Fibroblast of mammary gland (primary cell): ENCODE measurements around the gene UGT1A8.
"Not testable (repeated sequence)": the region's sequence is repeated elsewhere in the genome, so short reads cannot be mapped to it uniquely, and the experiment has no call there.

Experiments used
- DNase-seq: peaks from one replicate; pipeline ENCODE4 v3.0.0-alpha.2; 2010; ENCODE audit warnings: low read depth
- H3K4me3 ChIP-seq: 2 replicates; pipeline ENCODE4 v1.5.1; 2011; ENCODE audit warnings: low read depth, mild to moderate bottlenecking, low read length, moderate library complexity; ENCODE audit not compliant: control insufficient read depth
- CTCF ChIP-seq: conservative IDR thresholded peaks from 2 replicates; pipeline ENCODE4 v1.5.1; 2011; ENCODE audit warnings: low read depth, low read length, inconsistent platforms; ENCODE audit not compliant: control insufficient read depth, insufficient read depth

Gene UGT1A8

GRCh38 chr2:233693963-233694362 is 76.5 kb downstream of the UGT1A8 start:
- no peak for DNase-seq
- H3K4me3 ChIP-seq = no peak overlapping the region
- TF ChIP-seq CTCF = no peak

DNA sequence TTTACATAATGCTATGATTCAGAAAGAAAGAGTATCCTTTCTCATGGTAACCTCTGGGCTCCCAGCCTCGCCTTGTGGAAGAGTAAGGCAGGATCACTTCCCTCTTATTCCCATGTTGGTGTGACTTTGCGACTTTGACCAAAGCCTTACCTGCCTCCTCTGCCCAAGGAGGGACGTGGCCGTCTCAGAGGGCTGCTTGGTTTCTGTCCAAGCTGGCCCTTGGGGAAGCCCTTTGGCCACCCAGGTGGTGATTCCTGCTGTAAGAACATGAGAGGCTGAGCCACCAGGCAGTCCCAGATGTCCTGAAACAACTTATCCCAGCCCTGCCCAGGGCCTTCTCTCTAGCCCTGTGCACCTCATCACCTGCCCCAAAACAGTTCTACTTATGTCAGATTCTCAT is 81.3 kb downstream of the UGT1A8 start:
- DNase-seq = no peak
- no peak overlapping the region for H3K4me3 ChIP-seq
- no peak for TF ChIP-seq CTCF

DNA sequence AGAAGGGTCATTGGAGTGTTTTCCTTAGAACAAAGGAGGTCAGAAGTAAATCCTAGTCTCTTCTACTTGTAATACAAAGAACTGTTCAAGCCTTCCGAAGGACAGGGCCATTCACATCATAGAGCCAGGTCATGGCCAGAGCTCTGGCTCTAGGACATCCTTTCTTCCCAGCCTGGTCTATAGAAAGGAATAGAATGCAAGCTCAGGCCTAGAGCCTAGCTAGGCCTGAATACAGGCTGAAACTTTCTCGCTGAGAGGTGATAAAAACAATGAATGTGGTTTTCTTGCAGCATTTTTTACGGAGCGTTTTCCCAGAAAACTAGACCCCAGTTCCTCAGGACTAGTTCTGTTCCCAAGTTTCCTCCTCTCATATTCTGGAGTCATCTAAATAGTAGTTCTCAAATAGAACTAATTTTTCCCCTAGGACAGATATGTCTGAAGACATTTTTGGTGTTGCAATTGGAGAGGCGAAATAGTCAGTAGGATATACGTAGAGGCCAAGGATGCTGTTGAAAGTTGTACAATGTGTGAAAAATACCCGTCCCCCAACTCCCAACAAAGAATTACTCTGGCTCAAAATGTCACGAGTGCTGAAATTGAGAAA is 82.1 kb downstream of the UGT1A8 start:
- no peak for TF ChIP-seq CTCF
- no peak for DNase-seq
- no peak overlapping the region for H3K4me3 ChIP-seq

DNA sequence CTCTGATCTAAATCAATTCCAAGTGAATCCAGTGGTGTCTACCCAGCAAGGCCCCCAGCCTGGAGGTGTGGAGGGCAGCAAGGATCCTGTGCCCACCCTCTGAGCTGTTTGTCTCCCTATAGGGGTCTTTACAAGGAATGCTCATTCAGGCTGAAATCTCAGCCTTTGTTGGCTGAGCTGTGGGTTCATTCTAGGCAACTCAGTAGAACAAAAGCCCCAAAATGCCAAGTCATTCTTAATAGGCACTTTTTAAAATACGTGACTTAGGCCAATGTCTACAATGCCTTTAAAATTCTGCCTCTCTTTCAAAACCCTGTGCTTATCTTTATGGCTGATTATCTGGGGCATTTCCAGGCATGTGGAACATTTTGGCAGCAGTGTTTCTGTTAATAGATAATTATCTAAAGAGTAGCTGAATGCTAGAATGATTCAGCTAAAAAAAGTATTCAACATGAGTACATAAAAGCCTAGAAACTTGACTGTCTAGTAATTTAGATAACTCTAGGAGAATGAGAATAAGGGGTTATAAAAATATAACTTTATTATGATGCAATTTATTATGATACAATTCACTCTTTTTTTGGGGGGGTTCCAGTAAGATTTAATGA is 82.7 kb downstream of the UGT1A8 start:
- DNase-seq = no peak
- no peak for TF ChIP-seq CTCF
- no peak overlapping the region for H3K4me3 ChIP-seq

DNA sequence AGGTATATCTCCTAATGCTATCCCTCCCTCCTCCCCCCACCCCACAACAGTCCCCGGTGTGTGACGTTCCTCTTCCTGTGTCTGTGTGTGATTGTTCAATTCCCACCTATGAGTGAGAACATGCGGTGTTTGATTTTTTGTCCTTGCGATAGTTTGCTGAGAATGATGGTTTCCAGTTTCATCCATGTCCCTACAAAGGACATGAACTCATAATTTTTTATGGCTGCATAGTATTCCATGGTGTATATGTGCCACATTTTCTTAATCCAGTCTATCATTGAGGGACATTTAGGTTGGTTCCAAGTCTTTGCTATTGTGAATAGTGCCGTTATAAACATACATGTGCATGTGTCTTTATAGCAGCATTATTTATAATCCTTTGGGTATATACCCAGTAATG is 83.4 kb downstream of the UGT1A8 start:
- not testable (repeated sequence) for H3K4me3 ChIP-seq, DNase-seq

- no peak for DNase-seq
- TF ChIP-seq CTCF = no peak
Measured at GRCh38 chr2:233702238-233702637, 84.8 kb downstream of the UGT1A8 start.

GRCh38 chr2:233705911-233706506 is 88.6 kb downstream of the UGT1A8 start:
- H3K4me3 ChIP-seq = no peak overlapping the region
- no peak for DNase-seq
- no peak for TF ChIP-seq CTCF

More at GRCh38 chr2:233702238-233702637, 84.8 kb downstream of the UGT1A8 start:
- no peak overlapping the region for H3K4me3 ChIP-seq
